Activated T-helper 17 cell treated with anti-CD3 and anti-CD28 coated beads, Interleukin-2, amount 50 U/mL, for 72 hours (primary cell): ENCODE results near the gene CALHM1. TPM values are rescaled to one million over a fixed set of nuclear protein-coding genes. Genes with fewer than 3 reads are reported as not detected.

ENCODE experiments used
- ATAC-seq: fragments of 150-1000 bp; cut with Tn5 transposase; replicated peaks from 2 replicates; pipeline ENCODE4 v1.10.0; 2021; ENCODE audit warnings: mild to moderate bottlenecking, moderate library complexity
- H3K27ac Mint-ChIP-seq: one replicate; pipeline ENCODE4 v1.8.0; 2022; ENCODE audit warnings: mixed read lengths
- H3K27me3 Mint-ChIP-seq: one replicate; pipeline ENCODE4 v1.8.0; 2022; ENCODE audit warnings: mixed read lengths
- H3K36me3 Mint-ChIP-seq: one replicate; pipeline ENCODE4 v1.8.0; 2022; ENCODE audit warnings: low read depth, mild to moderate bottlenecking, mixed read lengths
- H3K4me1 Mint-ChIP-seq: one replicate; pipeline ENCODE4 v1.8.0; 2022; ENCODE audit warnings: mixed read lengths
- H3K4me3 Mint-ChIP-seq: one replicate; pipeline ENCODE4 v1.8.0; 2022; ENCODE audit warnings: mild to moderate bottlenecking, mixed read lengths
- H3K9me3 Mint-ChIP-seq: one replicate; pipeline ENCODE4 v1.8.0; 2022; ENCODE audit warnings: mixed read lengths
- total RNA-seq, 2 donors: library from RNA; stranded (reverse); gene quantifications; one replicate each; pipeline ENCODE4 v1.2.3, GENCODE V29; 2022

CALHM1 gene
- total RNA-seq, 2 donors from 2014 or later: 0.11 TPM; not detected in 1

DNA sequence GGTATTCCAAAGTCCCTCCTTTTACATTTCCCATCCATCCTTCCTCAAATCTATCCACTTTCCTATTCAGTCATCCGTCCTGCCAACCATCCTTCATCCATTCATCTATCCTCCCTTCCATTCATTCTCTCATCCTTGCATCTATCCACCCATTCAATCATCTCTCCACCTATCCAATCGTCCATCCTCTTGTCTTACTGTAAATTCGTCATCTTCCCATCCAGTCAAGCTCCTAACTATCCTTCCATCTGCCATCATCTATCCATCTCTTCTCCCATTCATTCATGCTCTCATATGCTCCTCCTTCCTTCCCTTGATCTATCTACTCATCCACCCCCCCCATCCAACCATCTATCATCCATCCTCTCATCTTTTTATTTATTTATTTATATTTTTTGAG, 15.4 kb upstream of the CALHM1 start:
- ATAC-seq: no peak
- Mint-ChIP-seq H3K27ac (no peak overlapping the region), H3K27me3 (no peaks in the 10 kb centered on the region), H3K9me3 (no peaks in the 10 kb centered on the region), H3K4me1 (peaks cover 19% of the 10 kb centered on the region), H3K36me3 (no peaks in the 10 kb centered on the region), H3K4me3 (no peak overlapping the region)

DNA sequence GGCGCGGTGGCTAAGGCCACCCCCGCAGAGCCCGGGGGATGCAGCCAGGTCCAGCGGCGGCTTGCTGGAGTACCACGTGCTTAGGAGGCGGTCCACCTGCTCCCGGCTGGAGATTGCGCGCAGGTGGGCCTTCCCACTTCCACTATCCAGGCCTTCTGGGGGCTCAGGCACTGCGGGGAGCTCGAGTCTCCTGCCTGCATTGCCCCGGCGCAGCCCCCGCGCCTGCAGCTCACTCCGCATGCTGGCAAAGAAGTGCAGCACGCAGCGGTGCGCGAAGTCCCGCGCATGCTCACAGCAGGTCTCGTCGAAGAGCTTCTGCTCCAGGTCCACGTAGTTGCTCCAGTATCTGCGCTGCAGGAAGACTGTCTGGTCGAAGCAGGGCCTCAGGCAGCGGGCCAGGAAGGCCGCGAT, 14.6 kb upstream of the CALHM1 start:
- Mint-ChIP-seq H3K4me1 (peaks cover 20% of the 10 kb centered on the region), H3K27me3 (no peaks in the 10 kb centered on the region), H3K27ac (no peak overlapping the region), H3K9me3 (no peaks in the 10 kb centered on the region), H3K36me3 (no peaks in the 10 kb centered on the region), H3K4me3 (no peak overlapping the region)
- ATAC-seq: no peak

DNA sequence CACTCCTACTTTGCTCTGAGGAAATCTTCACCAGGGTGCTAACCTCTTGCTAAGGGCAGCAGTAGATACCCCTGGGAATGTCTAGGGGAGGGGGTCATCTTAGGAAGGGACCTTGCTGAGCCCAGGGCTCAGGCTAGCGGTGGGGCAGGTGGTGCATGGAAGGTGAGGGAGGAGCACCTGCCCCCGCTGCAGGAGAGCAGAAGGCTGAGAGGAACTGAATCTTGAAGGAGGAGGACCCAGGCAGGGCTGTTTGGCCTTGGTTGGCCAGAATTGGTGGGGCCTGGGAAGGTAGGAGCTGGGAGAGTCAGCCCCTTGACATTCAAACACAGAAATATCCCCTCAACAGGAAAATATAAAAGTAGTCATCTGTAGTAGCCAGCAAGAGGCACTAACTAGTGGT, 13.3 kb upstream of the CALHM1 start:
- H3K27me3 Mint-ChIP-seq: no peaks in the 10 kb centered on the region
- peak overlapping the region; percentile 91 for H3K27ac Mint-ChIP-seq
- peak overlapping the region; percentile 72 for H3K4me3 Mint-ChIP-seq
- H3K4me1 Mint-ChIP-seq: peaks cover 27% of the 10 kb centered on the region
- ATAC-seq: no peak
- no peaks in the 10 kb centered on the region for H3K9me3 Mint-ChIP-seq
- H3K36me3 Mint-ChIP-seq: no peaks in the 10 kb centered on the region

DNA sequence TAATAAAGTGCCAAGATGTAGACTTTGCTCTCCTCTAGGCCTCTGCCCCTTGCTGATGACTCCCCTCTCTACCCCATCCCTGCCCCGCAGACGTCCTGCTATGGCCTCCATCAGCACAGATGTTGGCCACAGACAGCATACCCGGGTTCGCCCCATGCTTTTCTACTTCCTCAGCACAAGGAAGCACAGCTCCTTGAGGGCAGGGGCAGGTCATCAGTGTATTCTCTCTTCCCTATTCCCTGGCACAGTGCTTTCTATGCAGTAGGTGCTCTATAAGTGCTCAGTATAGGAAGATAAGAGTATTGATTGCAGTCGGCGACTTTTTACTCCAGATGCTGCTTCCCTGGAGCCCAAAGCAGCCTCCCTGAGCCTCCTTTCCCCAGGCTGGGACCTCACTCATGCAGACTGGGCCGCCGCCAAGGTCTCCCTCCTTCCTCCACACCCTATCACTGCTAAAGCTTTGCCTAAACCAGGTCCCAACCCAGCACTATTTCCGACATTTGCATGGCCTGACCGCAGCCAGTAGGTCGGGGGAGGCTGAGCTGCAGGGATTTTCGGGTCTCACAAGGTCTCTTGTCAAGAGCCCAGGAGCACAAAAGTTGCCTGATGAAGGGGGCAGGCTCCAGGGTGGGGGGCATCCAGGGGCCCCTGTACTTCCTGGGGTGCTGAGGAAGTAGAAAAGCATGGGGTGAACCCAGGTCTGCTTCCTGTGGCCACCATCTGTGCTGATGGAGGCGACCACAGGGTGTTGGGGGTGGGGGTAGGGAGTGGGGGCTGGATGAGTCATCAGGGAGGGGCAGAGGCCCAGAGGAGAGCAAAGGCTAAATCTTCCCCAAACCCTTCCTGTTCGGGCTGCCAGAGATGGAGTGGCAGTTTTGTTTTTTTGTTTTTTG, 12.3 kb upstream of the CALHM1 start:
- H3K4me1 Mint-ChIP-seq: peaks cover 27% of the 10 kb centered on the region
- peak overlapping the region; percentile 91 for H3K27ac Mint-ChIP-seq

DNA sequence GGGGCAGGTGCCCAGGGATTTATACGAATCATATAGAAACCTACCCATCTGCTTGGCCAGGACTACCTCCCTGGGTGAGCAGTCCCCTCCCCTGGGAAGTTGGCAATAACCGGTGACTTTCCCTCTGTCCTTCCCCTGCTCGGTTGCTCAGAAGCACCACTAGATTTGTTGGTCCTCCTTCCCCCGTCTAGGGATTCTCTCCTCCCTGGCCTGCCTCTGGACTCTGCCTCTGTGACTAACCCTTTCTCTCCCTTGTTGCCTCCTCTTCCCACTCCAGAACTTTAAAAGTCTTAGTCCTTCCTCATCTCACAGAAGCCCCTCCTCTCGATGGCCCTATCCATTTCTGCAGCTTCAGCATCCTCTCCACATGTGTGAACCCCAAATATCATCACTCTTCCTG, 10.5 kb upstream of the CALHM1 start:
- Mint-ChIP-seq H3K4me3 (no peak overlapping the region), H3K4me1 (peaks cover 27% of the 10 kb centered on the region), H3K36me3 (no peaks in the 10 kb centered on the region), H3K27ac (no peak overlapping the region), H3K27me3 (no peaks in the 10 kb centered on the region), H3K9me3 (no peaks in the 10 kb centered on the region)
- no peak for ATAC-seq

More for the DNA sequence above, 12.3 kb upstream of the CALHM1 start:
- Mint-ChIP-seq H3K4me3 (peak overlapping the region; percentile 72), H3K9me3 (no peaks in the 10 kb centered on the region), H3K27me3 (no peaks in the 10 kb centered on the region), H3K36me3 (no peaks in the 10 kb centered on the region)
- ATAC-seq: peak; percentile 88

DNA sequence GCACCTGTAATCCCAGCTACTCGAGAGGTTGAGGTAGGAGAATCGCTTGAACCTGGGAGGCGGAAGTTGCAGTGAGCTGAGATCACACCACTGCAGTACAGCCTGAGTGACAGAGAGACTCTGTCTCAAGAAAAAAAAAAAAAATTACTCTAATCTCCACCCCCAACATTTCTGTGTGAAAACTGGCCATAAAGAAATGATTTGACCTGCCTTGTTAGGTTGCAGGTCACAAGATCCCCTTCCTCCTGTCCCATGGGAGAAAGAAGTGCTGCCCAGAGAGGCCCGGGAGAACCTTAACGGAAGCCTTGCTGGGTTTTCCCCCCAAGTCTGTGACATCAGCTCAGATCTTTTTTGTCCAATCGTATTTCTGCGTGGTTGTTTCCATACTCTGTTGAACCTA, 8.7 kb upstream of the CALHM1 start:
- H3K27ac Mint-ChIP-seq: peak overlapping the region; percentile 45

DNA sequence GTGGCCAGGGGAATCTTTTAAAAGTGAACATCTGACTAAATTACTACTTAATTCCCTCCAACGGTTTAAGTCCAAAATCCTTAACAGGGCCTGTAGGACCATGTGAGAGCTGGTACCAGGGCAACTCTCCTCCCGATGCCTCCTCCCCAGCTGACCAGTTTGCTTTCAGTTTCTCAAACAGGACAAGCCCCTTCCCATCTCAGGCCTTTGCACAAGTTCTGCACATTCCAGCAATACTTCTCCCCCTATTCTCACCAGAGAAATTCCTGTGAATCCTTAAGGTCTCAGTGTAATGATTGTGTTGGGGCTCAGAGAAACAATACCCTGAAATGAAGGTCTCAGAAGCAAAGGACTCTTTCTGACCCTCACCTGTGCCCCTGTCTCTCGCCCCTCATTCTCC, 8.0 kb upstream of the CALHM1 start:
- ATAC-seq: no peak
- peaks cover 27% of the 10 kb centered on the region for H3K4me1 Mint-ChIP-seq
- H3K4me3 Mint-ChIP-seq: no peak overlapping the region
- no peaks in the 10 kb centered on the region for H3K9me3 Mint-ChIP-seq
- H3K27me3 Mint-ChIP-seq: no peaks in the 10 kb centered on the region
- H3K27ac Mint-ChIP-seq: peak overlapping the region; percentile 45
- no peaks in the 10 kb centered on the region for H3K36me3 Mint-ChIP-seq

More for the DNA sequence above, 8.7 kb upstream of the CALHM1 start:
- H3K4me3 Mint-ChIP-seq: peak overlapping the region; percentile 9
- H3K27me3 Mint-ChIP-seq: no peaks in the 10 kb centered on the region
- no peak for ATAC-seq
- no peaks in the 10 kb centered on the region for H3K36me3 Mint-ChIP-seq
- H3K4me1 Mint-ChIP-seq: peaks cover 27% of the 10 kb centered on the region
- no peaks in the 10 kb centered on the region for H3K9me3 Mint-ChIP-seq

DNA sequence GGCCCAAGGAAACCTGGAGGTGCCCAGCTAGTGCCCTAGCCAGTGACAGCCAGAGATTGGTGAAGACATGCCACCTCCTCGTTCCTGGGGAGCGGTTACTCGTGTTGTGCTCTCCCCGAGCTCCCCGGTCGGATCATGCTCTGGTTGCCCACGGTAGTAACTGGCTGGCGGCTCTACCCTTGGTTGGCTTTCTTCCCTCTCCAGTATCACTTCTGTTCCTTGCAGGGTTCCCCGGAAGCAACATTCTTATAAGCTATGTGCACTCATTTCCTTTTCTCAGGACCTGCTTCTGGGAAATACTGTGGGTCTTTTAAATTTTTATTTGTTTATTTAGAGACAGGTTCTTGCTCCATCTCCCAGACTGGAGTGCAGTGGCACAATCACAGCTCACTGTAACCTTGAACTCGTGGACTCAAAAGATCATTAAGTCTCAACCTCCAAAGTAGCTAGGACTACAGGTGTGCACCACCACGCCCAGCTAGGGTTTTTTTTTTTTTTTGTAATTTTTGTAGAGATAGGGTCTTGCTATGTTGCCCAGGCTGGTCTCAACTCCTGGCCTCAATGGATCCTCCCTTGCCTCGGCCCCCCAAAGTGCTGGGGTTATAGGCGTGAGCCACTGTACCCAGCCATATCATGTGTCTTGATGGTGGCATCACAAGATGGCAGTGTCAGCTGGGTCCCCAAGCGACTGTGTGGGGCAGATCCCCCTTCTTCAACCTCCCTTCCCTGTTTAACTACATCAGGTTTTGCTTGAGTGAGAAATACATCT, 6.9 kb upstream of the CALHM1 start:
- Mint-ChIP-seq H3K9me3 (no peaks in the 10 kb centered on the region), H3K4me3 (no peak overlapping the region), H3K27ac (no peak overlapping the region), H3K27me3 (no peaks in the 10 kb centered on the region), H3K4me1 (peaks cover 20% of the 10 kb centered on the region), H3K36me3 (no peaks in the 10 kb centered on the region)
- ATAC-seq: no peak

DNA sequence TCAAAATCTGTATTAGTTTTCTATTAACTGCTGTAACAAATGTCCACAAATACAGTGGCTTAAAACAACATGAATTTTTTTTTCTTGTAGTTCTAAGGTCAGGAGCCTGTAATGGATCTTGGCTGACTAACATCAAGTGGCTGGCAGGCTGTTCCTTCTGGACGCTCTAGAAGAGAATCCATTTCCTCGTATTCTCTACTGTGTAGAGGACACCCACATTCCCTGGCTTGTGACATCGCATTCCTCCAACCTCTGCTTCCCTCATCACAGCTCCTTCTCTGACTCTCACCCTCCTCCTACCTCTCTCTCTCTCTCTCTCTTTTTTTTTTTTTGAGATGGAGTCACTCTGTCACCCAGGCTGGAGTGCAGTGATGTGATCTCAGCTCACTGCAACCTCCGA, 4.8 kb upstream of the CALHM1 start:
- Mint-ChIP-seq H3K27me3 (no peaks in the 10 kb centered on the region), H3K4me1 (peaks cover 7% of the 10 kb centered on the region), H3K9me3 (no peaks in the 10 kb centered on the region), H3K4me3 (no peak overlapping the region), H3K36me3 (no peaks in the 10 kb centered on the region), H3K27ac (no peak overlapping the region)
- no peak for ATAC-seq

DNA sequence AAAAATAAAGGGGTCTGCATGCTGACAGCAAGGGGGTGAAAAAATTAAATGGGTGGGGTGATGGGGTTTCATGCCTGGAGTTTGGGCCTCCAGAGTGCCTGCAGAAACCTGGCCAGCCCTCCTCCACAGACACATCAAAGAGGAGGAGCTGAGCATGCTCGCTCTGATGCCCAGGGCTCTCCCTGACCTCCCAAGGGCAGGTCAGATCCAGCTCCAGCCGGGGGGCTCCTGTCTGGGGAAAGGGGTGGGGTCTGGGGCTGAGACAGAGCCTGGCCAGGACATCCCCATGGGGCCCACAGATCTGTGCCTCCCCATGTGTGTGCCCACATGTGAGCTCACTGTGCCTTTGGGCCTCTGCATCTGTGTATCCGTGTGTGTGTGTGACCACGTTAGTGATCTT, 915 bp upstream of the CALHM1 start:
- H3K36me3 Mint-ChIP-seq: no peaks in the 10 kb centered on the region
- peak overlapping the region; percentile 37 for H3K27ac Mint-ChIP-seq
- no peaks in the 10 kb centered on the region for H3K4me1 Mint-ChIP-seq
- no peaks in the 10 kb centered on the region for H3K9me3 Mint-ChIP-seq
- no peak for ATAC-seq
- H3K4me3 Mint-ChIP-seq: no peak overlapping the region
- no peaks in the 10 kb centered on the region for H3K27me3 Mint-ChIP-seq

DNA sequence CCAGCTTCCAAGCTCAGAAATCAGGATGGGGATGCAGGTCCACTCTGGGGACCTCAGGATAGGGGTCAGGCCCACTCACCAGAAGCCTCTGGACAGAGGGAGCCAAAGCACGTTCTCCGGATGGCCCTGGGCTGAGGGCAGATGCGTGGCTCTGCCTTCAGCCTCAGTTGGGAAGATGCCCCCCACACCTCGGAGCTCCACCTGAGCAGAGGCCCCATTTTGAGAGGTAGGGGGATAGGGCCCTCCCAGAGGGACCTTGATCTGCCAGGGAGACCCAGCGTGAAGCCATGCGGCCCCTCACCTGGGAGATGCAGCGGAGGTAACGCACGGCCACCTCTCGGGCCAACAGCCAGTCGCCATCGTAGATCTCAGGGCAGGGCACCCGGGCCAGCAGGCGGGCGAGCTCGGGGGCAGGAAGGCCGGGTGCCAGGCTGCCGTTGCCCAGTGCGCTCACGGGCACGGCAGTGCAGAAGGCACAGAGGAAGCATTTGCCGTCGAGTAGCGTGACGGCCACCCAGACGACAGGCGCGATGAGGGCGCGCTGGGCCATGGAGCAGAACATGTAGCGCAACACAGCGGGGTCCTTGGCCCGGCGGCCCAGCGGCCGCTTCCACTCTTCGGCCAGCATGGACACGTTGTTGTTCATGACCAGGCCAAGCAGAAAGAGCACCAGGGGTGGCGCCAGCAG, 660 bp downstream of the CALHM1 start:
- H3K9me3 Mint-ChIP-seq: no peaks in the 10 kb centered on the region
- H3K4me1 Mint-ChIP-seq: no peaks in the 10 kb centered on the region
- H3K27me3 Mint-ChIP-seq: no peaks in the 10 kb centered on the region
- H3K4me3 Mint-ChIP-seq: no peak overlapping the region
- H3K36me3 Mint-ChIP-seq: no peaks in the 10 kb centered on the region
- H3K27ac Mint-ChIP-seq: no peak overlapping the region
- ATAC-seq: no peak

DNA sequence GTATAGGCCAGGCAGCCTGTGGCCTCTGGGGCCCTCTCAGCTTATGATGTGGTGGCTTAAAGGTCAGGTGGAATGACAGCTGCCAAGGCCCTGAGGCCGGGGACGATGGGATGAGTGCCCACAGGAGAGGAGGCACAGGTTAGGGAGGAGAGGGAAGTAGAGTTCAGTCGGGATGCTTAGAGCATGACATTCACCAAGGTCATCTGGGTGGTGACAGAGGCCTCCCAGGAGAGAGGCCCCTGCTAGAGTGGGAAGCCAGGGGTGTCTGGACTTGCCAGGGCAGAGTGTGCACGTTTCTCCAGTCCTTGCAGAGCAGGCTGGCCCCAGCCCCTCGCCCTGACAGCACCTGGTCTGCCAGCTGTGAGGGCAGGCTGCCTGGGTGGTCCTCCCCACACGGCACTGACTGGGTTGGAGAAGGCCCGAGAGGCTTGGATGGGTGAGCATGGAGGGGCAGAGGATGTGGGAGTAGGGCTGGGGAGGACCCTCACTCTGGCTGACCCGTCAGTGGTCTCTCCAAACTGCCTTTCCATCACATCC, 1.5 kb downstream of the CALHM1 start:
- Mint-ChIP-seq H3K4me3 (no peak overlapping the region), H3K4me1 (no peaks in the 10 kb centered on the region), H3K27ac (peak overlapping the region; percentile 78), H3K36me3 (no peaks in the 10 kb centered on the region), H3K9me3 (no peaks in the 10 kb centered on the region), H3K27me3 (no peaks in the 10 kb centered on the region)
- no peak for ATAC-seq

DNA sequence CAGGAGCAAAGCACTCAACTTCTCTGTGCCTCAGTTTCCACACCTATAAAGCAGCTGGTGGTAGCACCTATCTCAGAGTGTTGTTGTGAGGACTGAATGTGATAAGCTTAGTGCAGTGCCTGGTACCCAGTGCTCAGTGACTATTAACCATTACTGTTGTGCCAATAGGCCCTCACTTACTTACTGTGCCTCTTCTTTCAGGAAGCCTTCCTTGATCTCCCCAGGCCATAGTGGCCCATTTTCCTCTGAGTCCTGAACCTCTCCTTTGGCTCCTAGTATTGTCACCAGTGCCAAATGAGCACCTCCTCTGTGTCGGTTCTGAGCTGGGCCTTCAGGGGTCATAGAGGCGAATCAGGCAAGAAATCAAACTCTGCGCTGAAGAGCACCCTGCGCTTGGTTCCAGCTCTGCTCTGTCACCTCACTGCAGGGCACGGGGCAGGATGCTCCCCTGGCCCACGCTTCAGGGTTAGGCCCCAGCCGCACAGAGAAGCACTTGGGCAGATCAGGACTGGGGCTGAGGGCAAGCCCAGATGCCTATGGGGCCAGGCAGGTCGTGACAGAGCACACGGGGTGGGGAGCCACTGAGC, 2.5 kb downstream of the CALHM1 start:
- Mint-ChIP-seq H3K27ac (no peak overlapping the region), H3K27me3 (no peaks in the 10 kb centered on the region), H3K36me3 (peaks cover 2% of the 10 kb centered on the region), H3K9me3 (no peaks in the 10 kb centered on the region), H3K4me3 (no peak overlapping the region), H3K4me1 (no peaks in the 10 kb centered on the region)
- no peak for ATAC-seq

DNA sequence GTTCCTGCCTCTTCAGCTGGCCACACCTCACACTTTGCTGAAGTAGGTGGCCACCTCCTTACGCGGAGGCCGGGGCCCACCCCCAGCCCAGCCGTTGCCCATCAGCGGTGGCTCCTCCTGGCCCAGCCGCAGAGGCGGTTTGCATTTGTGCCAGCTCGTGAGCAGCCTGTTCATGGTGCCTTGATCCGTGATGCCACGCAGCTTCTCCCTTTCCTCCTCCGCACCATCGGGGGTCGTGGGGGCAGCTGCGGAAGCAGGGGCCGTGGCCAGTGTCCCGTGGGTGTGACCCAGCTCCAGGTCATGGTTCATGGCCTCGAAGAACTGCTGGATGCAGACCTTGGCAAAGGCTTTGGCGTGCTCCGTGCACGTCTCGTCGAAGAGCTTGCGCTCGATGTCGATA, 3.5 kb downstream of the CALHM1 start:
- no peak for ATAC-seq
- no peak overlapping the region for H3K27ac Mint-ChIP-seq
- no peaks in the 10 kb centered on the region for H3K9me3 Mint-ChIP-seq
- no peak overlapping the region for H3K4me3 Mint-ChIP-seq
- peaks cover 7% of the 10 kb centered on the region for H3K4me1 Mint-ChIP-seq
- H3K27me3 Mint-ChIP-seq: no peaks in the 10 kb centered on the region
- peaks cover 11% of the 10 kb centered on the region for H3K36me3 Mint-ChIP-seq
